Panc1 (cell line): ENCODE results near the gene GPR160.

Source experiments
- CTCF ChIP-seq: fragments of 450-650 bp; IDR thresholded peaks from 2 replicates; pipeline ENCODE4 v1.5.1; 2017; ENCODE audit warnings: mild to moderate bottlenecking
- TF ChIP-seq, protein P1 (sequence below), 2 experiments: IDR thresholded peaks; 2 replicates each; pipeline ENCODE4 v1.6.1; 2011 to 2012; ENCODE audit warnings: low read depth in 2 of 2, control low read depth in 1 of 2, low read length in 1 of 2, mild to moderate bottlenecking in 1 of 2, moderate library complexity in 1 of 2; ENCODE audit not compliant: insufficient read depth in 1 of 2

GRCh38 chr3:170012683-170013400, 25.0 kb upstream of the GPR160 start:
- TF ChIP-seq CTCF: no peak
- TF ChIP-seq, protein P1, sequence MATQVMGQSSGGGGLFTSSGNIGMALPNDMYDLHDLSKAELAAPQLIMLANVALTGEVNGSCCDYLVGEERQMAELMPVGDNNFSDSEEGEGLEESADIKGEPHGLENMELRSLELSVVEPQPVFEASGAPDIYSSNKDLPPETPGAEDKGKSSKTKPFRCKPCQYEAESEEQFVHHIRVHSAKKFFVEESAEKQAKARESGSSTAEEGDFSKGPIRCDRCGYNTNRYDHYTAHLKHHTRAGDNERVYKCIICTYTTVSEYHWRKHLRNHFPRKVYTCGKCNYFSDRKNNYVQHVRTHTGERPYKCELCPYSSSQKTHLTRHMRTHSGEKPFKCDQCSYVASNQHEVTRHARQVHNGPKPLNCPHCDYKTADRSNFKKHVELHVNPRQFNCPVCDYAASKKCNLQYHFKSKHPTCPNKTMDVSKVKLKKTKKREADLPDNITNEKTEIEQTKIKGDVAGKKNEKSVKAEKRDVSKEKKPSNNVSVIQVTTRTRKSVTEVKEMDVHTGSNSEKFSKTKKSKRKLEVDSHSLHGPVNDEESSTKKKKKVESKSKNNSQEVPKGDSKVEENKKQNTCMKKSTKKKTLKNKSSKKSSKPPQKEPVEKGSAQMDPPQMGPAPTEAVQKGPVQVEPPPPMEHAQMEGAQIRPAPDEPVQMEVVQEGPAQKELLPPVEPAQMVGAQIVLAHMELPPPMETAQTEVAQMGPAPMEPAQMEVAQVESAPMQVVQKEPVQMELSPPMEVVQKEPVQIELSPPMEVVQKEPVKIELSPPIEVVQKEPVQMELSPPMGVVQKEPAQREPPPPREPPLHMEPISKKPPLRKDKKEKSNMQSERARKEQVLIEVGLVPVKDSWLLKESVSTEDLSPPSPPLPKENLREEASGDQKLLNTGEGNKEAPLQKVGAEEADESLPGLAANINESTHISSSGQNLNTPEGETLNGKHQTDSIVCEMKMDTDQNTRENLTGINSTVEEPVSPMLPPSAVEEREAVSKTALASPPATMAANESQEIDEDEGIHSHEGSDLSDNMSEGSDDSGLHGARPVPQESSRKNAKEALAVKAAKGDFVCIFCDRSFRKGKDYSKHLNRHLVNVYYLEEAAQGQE (IDR thresholded peaks at IDR 0.05; ENCODE audit: insufficient read depth in 1 of 2, low read depth in 2 of 2, low read length in 1 of 2): no peak
